HG03097 (cell line): ENCODE data around the gene VPS8.
A peak's percentile ranks its signal among the peaks of the same experiment; 100 is the strongest.
"Not testable (repeated sequence)": the region's sequence is repeated elsewhere in the genome, so short reads cannot be mapped to it uniquely, and the experiment has no call there.

Source experiments
- ATAC-seq: cut with Tn5 transposase; IDR thresholded peaks from one replicate; pipeline ENCODE4 v1.9.1; 2021; ENCODE audit not compliant: unreplicated experiment, low FRiP score

VPS8 gene

GRCh38 chr3:184845819-184846218, 33.9 kb downstream of the VPS8 start:
- ATAC-seq = no peak

GRCh38 chr3:184846496-184846895, 34.5 kb downstream of the VPS8 start:
- ATAC-seq = no peak

- no peak for ATAC-seq
Measured at GRCh38 chr3:184848934-184849333, 37.0 kb downstream of the VPS8 start.

GRCh38 chr3:184850201-184850600, 38.2 kb downstream of the VPS8 start:
- ATAC-seq = no peak

GRCh38 chr3:184857099-184857498, 45.1 kb downstream of the VPS8 start:
- no peak for ATAC-seq

- no peak for ATAC-seq
Measured at GRCh38 chr3:184864000-184864399, 52.0 kb downstream of the VPS8 start.

GRCh38 chr3:184868477-184868876, 56.5 kb downstream of the VPS8 start:
- no peak for ATAC-seq

GRCh38 chr3:184872200-184872599, 60.2 kb downstream of the VPS8 start:
- no peak for ATAC-seq

- ATAC-seq = no peak
Measured at GRCh38 chr3:184873141-184873540, 61.2 kb downstream of the VPS8 start.

- ATAC-seq = no peak
Measured at GRCh38 chr3:184874709-184875644, 63.0 kb downstream of the VPS8 start.

- ATAC-seq = no peak
Measured at GRCh38 chr3:184880276-184881019, 68.5 kb downstream of the VPS8 start.

GRCh38 chr3:184884359-184885017, 72.5 kb downstream of the VPS8 start:
- ATAC-seq = peak; percentile 73

GRCh38 chr3:184885112-184885511, 73.1 kb downstream of the VPS8 start:
- ATAC-seq = no peak

GRCh38 chr3:184887574-184887973, 75.6 kb downstream of the VPS8 start:
- no peak for ATAC-seq

GRCh38 chr3:184889312-184889904, 77.4 kb downstream of the VPS8 start:
- ATAC-seq = no peak

GRCh38 chr3:184894051-184894450, 82.1 kb downstream of the VPS8 start:
- ATAC-seq = no peak

- ATAC-seq = no peak
Measured at GRCh38 chr3:184895350-184895749, 83.4 kb downstream of the VPS8 start.

GRCh38 chr3:184896336-184896735, 84.4 kb downstream of the VPS8 start:
- no peak for ATAC-seq

GRCh38 chr3:184899953-184900595, 88.1 kb downstream of the VPS8 start:
- ATAC-seq = no peak

GRCh38 chr3:184907031-184907430, 95.1 kb downstream of the VPS8 start:
- ATAC-seq = not testable (repeated sequence)
